Heart left ventricle (tissue), 13 donors: Measurements from ENCODE around the gene CD209.

Experiments
- POLR2A ChIP-seq, 2 donors: fragments of 450-650 bp; IDR thresholded peaks; one replicate each; pipeline ENCODE4 v1.6.1; 2017; ENCODE audit warnings: antibody characterized with exemption in 2 of 2, mild to moderate bottlenecking in 2 of 2, moderate library complexity in 2 of 2
- TF ChIP-seq, protein P1 (sequence below), 12 donors: fragments of 200-600 bp; sonication (generic) in 4 of 12; IDR thresholded peaks; one replicate each; pipeline versions ENCODE4 v1.5.0 to v1.8.0; 2018 to 2022; ENCODE audit warnings: antibody characterized with exemption in 12 of 12, mild to moderate bottlenecking in 5 of 12
- donor health status: ischemic (EF 13 %, LVEDD 7.1; RV severe dilation, severe dysfunction).
- donor health status: DM: no; HTN: yes; CAD: no.
- donor health status: DM: no; HTN: no; CAD: no.
- donor health status: ischemic (EF 25% LVEDD 6.9; RV normal size, moderate dysfunction).
- donor health status: ischemic (EF 25% LVEDD 5.7; RV mildly dilated, moderate dysfunction).
- donor health status: ischemic (EF 35%, LVEDD 5.7; RV mildly dilated, moderate dysfunction).
- donor health status: nonischemic (EF 11% LVEDD 7.7; RV severe dilation, severe dysfunction).
- donor health status: DM: yes; HTN: yes; CAD: no.
- donor health status: PGD.
- donor health status: ischemic (EF 29% LVEDD 5.4; RV normal size, mild dysfunction).
- donor health status: nonischemic (EF 23%, LVEDD 6.1; RV moderate dilation, normal function).

DNA sequence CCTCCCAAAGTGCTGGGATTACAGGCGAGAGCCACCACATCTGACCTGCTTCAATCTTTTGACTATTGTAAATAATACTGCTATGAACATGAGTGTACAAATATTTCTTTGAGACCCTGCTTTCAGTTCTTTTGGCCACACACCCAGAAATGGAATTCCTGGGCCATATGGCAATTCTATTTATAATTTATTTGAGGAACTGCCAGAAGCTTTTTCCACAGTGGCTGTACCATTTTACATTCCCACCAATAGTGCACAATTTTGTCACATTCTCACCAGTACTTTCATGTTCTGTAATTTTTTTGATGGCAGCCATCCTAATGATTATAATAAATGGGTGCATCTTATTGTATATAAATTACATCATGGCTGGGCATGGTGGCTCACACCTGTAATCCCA lies 31.7 kb downstream of the CD209 start:
- TF ChIP-seq POLR2A (IDR thresholded peaks at IDR 0.05): no peak
- TF ChIP-seq, protein P1, sequence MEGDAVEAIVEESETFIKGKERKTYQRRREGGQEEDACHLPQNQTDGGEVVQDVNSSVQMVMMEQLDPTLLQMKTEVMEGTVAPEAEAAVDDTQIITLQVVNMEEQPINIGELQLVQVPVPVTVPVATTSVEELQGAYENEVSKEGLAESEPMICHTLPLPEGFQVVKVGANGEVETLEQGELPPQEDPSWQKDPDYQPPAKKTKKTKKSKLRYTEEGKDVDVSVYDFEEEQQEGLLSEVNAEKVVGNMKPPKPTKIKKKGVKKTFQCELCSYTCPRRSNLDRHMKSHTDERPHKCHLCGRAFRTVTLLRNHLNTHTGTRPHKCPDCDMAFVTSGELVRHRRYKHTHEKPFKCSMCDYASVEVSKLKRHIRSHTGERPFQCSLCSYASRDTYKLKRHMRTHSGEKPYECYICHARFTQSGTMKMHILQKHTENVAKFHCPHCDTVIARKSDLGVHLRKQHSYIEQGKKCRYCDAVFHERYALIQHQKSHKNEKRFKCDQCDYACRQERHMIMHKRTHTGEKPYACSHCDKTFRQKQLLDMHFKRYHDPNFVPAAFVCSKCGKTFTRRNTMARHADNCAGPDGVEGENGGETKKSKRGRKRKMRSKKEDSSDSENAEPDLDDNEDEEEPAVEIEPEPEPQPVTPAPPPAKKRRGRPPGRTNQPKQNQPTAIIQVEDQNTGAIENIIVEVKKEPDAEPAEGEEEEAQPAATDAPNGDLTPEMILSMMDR (IDR thresholded peaks at IDR 0.05): no peak
